Measurements from ENCODE around the gene TRIM29.

Gene TRIM29

GRCh38 chr11:120096369-120097191, 41.3 kb downstream of the TRIM29 start:
- DNase-seq = no peak

- DNase-seq = no peak
These were observed 42.4 kb downstream of the TRIM29 start for GRCh38 chr11:120095516-120095915.

- DNase-seq = no peak
These were observed 46.2 kb downstream of the TRIM29 start for GRCh38 chr11:120091701-120092100.

GRCh38 chr11:120091121-120091520, 46.8 kb downstream of the TRIM29 start:
- no peak for DNase-seq

- no peak for DNase-seq
These were observed 47.5 kb downstream of the TRIM29 start for GRCh38 chr11:120090411-120090810.

- no peak for DNase-seq
These were observed 48.6 kb downstream of the TRIM29 start for GRCh38 chr11:120089036-120090001.

GRCh38 chr11:120088056-120088455, 49.9 kb downstream of the TRIM29 start:
- DNase-seq = no peak

- no peak for DNase-seq
These were observed 51.3 kb downstream of the TRIM29 start for GRCh38 chr11:120086651-120087050.

GRCh38 chr11:120079750-120080610, 57.9 kb downstream of the TRIM29 start:
- DNase-seq = no peak

GRCh38 chr11:120078397-120078796, 59.5 kb downstream of the TRIM29 start:
- no peak for DNase-seq

GRCh38 chr11:120074076-120074475, 63.8 kb downstream of the TRIM29 start:
- no peak for DNase-seq

- DNase-seq = no peak
These were observed 64.7 kb downstream of the TRIM29 start for GRCh38 chr11:120073196-120073595.

GRCh38 chr11:120068114-120068573, 69.8 kb downstream of the TRIM29 start:
- DNase-seq = peak; percentile 51

- DNase-seq = no peak
These were observed 70.3 kb downstream of the TRIM29 start for GRCh38 chr11:120067438-120068113.

GRCh38 chr11:120066738-120067437, 71.0 kb downstream of the TRIM29 start:
- no peak for DNase-seq

GRCh38 chr11:120065876-120066275, 72.0 kb downstream of the TRIM29 start:
- no peak for DNase-seq

GRCh38 chr11:120065176-120065575, 72.7 kb downstream of the TRIM29 start:
- DNase-seq = no peak

- no peak for DNase-seq
These were observed 73.6 kb downstream of the TRIM29 start for GRCh38 chr11:120064341-120064740.

- DNase-seq = no peak
These were observed 74.1 kb downstream of the TRIM29 start for GRCh38 chr11:120063686-120064340.

GRCh38 chr11:120062561-120062930, 75.4 kb downstream of the TRIM29 start:
- DNase-seq = no peak
